SU-DHL-6 (cell line): ENCODE results near the gene C6orf47.

ENCODE experiments used
- EZH2phosphoT487 ChIP-seq: fragments of 200-600 bp; sonication (generic), shearing (Covaris generic); conservative IDR thresholded peaks from 2 replicates; pipeline ENCODE4 v1.6.1; 2018; ENCODE audit warnings: mild to moderate bottlenecking, antibody characterized with exemption, low read length, moderate library complexity, mixed read lengths
- TF ChIP-seq, protein P1 (sequence below): fragments of 200-600 bp; sonication (generic); IDR thresholded peaks from one replicate; pipeline ENCODE4 v1.5.1; 2017; ENCODE audit warnings: antibody characterized with exemption, mild to moderate bottlenecking, low read length, moderate library complexity; ENCODE audit not compliant: insufficient read depth, poor library complexity, severe bottlenecking

DNA sequence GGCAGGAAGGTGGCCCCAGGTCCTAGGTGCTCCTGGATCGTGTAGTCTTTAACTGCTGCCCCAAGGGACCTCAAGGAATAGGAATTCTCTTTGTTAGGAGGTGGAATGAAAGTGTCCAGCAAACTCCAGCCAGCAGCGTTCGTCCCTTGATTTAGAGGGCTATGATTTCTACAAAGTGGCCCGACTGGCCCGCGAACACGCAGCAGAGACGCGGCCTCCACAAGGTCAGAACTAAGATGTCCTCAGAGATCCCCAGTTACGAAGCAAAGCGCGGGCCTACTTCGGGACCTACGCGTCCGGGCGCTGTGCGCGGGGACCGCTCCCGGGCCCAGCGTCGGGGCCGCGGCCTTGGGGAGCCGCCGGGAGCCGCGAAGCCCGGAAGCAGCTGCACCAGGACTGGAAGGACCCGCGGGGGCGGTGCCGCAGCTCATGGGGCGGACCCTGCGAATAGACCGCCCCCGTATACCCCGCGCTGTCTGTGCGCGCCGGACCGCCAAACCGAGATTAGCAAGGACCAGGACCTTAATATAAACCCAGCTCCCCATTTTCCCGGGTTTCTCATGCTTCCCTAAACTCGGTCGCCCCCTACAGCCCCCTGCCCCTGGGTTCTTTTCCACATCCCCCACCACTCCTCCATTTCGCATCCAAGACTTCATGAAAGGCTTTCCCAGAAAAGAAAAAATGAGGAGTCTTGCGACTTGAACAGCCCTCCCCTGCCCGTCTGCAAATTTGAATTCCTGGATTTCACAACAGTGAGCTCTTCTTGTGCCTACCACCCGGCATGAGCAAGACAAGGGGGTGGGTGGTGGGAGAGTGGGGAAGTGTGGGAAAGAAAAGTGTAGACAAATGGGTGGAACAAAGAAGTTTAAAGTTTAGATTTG lies at the start of gene C6orf47:
- TF ChIP-seq, protein P1, sequence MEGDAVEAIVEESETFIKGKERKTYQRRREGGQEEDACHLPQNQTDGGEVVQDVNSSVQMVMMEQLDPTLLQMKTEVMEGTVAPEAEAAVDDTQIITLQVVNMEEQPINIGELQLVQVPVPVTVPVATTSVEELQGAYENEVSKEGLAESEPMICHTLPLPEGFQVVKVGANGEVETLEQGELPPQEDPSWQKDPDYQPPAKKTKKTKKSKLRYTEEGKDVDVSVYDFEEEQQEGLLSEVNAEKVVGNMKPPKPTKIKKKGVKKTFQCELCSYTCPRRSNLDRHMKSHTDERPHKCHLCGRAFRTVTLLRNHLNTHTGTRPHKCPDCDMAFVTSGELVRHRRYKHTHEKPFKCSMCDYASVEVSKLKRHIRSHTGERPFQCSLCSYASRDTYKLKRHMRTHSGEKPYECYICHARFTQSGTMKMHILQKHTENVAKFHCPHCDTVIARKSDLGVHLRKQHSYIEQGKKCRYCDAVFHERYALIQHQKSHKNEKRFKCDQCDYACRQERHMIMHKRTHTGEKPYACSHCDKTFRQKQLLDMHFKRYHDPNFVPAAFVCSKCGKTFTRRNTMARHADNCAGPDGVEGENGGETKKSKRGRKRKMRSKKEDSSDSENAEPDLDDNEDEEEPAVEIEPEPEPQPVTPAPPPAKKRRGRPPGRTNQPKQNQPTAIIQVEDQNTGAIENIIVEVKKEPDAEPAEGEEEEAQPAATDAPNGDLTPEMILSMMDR = no peak
- TF ChIP-seq EZH2phosphoT487 = no peak
